HG03460 (cell line): ENCODE results near the gene NRAP.

Source experiments
- ATAC-seq: cut with Tn5 transposase; IDR thresholded peaks from one replicate; pipeline ENCODE4 v1.9.1; 2021; ENCODE audit not compliant: unreplicated experiment

The NRAP gene

DNA sequence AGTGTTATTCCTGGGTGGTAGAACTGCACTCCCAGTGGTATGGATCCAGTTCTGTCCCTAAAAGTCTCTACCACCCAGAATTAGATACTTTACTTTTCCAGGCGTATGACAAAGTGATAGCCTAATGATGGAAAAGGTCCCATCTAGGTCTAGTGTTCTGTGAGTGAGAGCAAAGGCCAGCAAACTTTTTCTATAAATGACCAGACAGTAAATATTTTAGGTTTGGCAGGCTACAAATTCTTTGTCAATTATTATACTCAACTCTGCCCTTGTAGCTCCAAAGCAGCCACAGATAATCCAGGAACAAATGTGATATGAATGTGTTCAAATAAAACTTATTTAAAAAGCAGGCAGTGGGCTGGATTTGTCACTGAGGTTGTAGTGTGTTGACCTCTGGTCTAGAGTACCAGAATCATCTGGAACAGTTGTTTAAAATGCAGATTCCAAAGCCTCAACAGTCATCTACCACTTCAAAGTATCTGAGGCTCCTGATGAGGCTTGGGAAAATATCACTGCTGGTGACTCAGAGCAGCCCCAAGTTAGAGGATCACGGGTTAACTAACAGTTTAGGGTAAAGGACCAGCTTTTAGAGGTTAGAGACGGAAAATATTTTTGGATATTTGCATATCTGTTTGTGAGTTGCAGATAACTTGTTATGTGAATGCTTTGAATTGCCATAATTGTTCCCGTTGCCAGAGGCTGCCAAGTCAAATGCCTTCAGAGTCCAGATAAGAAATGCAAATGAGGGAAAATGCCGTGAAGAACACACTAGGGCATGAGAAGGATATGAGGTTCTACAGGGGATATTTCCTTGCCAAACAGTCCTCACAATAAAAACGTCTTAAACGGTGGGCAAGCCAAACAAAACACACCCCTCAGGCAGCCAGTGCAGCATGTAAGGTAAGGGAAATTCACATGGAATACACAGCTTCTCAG is 19.4 kb downstream of the NRAP start:
- no peak for ATAC-seq

GRCh38 chr10:113643183-113643582 is 20.7 kb downstream of the NRAP start:
- no peak for ATAC-seq

DNA sequence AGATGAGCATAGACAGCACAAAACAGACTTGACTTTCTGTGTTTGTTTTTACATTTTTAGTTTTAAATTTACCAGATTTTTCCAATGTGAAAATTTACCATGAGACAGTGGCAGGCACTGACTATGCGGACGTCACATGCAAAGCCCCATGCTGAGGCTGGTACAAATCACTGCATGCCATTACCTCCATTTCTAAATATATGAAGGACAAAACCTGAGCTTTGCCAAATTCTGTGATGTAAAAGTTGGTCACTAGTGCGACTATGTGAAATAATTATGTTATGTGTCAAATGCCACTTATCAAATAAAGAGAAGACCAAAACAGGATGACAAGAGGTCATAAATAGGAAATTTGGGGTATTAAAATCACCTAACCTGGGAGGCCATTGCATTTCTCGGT is 22.1 kb downstream of the NRAP start:
- no peak for ATAC-seq

- no peak for ATAC-seq
Measured at GRCh38 chr10:113639966-113640365, 23.9 kb downstream of the NRAP start.

DNA sequence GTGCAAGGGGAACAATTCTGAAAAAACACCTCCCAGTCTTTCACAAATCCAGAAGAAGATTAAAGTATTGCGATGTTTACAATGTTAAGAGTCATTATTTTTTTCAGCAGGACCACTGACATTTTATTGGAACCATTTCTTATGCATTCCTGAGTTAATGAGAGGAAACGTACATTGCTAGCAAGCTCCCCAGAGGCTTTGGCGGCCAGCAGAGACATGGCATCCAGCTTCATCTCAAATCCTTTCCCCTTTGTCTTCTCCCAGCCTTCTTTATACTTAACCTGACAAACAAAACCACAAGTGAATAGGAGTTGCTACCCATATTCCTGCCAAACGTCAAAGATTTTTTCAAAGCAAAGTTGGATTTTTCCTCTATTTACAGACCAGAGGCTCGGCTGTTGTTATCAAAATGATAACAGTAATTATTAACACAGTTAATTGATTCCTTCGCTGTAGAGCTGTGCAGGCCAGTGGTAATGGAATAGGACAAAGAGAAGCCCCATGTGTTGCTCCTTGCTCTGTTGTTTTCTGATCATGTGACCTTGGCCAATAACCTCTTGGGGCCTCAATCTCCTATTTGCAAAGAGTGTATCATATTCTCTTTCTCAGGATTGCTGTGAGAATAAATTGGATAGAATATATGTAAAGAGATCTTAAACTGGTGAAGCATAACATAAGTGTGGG is 32.0 kb downstream of the NRAP start:
- ATAC-seq = no peak

GRCh38 chr10:113630929-113631533 is 32.8 kb downstream of the NRAP start:
- ATAC-seq = no peak

DNA sequence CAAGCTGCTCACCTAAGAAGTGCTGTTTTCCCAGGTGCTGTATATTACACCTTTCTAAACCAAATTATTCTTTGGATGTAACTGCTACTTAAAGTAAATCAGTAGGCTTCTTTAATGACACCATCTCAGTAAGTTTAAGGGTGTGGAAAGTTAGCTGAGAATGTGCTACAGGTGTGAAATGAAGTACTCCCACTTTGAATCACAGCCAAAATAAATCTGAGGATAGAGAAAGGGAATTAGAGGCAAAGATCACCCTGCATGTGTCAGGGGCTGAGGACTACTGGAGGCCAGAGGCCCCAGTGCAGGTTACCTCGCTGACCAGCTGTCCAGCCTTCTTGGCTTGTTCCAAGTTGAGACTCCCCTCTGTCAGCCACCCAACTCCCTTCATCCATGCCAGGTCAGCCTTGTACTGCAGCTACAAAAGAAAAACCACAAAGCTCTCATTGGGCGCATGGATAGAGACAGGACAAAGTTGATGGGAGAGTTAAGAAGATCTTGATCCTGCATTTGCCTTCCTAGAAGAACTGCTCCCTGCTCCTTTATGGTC is 35.2 kb downstream of the NRAP start:
- ATAC-seq = no peak

DNA sequence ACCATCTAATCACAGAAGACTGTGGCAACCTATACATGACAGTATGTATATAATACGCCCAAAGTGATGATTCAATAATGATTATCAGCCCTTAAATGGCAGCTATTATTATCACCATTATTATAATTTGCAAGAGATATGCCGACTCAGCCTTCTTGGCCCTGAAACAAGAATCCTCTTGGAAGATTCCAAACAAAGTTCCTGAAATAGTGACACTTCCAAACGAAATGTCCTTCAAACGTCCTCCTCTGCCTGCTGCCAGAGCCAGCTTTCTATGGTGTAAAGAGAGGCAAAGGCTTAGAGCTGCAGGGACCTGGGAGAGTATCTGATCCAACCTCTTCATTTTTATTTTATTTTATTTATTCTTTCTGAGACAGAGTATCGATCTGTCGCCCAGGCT is 36.0 kb downstream of the NRAP start:
- ATAC-seq = no peak

DNA sequence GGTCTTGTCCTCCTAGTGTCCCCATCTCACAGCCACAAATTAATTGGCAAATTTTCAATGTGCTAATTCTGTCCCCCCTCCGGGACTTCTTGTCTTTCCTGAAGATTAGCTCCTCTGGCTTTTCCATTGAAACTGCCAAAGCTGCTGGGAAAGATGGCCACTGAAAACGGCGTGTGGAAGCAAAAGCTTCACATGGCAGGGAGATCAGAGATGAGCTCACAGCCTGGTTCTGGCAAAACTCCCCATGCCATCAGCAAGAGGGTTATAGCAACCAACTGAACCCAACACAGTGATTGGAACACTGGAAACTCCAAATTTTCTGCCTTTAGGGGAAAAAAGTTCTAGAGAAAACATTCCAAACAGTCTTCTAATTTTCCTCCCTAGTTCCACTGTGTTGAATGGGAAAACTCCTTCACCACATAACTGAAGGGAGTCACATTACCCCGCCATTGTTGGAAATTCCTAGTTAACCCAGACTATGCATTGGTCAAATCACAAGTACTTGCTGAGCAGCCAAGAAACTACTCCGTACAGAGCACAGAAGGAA is 37.0 kb downstream of the NRAP start:
- no peak for ATAC-seq

GRCh38 chr10:113625461-113626186 is 38.2 kb downstream of the NRAP start:
- ATAC-seq = no peak

GRCh38 chr10:113622831-113623230 is 41.0 kb downstream of the NRAP start:
- ATAC-seq = no peak

DNA sequence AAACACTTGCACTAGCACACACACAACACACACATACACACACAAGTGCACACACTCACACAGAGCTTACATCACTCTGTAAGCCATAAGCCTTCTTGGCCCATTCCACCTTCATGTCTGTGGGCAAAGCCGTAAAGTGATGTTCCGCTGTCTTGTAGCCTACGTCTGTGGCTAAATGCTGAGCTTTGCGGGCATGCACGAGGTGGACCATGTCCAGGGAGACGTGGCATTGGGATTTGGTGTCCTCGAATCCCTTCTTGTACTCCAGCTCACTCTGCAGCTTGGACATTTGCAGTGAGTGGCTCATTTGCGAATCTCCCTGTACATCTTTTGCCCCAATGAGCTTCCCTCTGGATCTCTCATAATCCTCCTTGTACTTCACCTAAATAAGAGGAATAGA is 42.0 kb downstream of the NRAP start:
- ATAC-seq = no peak

DNA sequence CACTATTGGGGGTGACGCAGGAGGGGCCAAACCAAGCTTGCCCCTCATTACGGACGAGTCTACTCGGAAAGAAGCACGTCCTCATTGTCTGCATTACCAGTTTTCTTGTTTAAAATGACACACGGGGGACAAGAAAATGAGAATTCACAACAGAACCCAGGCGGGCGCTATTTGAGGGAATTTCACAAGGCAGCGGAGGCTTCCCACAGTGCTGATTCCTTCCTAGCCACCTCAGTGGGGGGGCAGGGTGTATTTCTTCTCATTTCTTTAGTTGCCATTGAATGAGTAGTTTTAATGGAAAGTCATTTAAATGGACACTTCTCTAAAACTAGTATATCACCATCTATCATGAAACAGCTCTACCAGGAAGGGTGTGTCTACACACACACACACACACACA is 42.9 kb downstream of the NRAP start:
- ATAC-seq = no peak

- ATAC-seq = no peak
Measured at GRCh38 chr10:113620511-113620910, 43.3 kb downstream of the NRAP start.

GRCh38 chr10:113619401-113619800 is 44.4 kb downstream of the NRAP start:
- no peak for ATAC-seq

DNA sequence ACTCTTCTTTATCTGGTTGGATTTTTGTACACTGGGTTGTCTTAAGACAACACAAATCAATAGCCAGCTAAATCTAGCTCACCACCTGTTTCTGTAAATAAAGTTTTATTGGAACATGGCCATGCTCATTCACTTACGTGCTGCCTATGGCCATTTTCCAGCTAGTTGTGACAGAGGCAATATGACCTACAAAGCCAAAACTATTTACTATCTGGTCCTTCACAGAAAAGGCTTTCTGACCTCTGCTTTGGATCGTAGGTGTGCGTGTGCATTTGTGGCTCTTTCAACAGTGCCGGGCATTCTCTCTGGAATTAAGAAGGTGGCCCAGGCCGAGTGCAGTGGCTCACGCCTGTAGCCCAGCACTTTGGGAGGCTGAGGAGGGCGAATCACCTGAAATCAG is 45.5 kb downstream of the NRAP start:
- no peak for ATAC-seq

DNA sequence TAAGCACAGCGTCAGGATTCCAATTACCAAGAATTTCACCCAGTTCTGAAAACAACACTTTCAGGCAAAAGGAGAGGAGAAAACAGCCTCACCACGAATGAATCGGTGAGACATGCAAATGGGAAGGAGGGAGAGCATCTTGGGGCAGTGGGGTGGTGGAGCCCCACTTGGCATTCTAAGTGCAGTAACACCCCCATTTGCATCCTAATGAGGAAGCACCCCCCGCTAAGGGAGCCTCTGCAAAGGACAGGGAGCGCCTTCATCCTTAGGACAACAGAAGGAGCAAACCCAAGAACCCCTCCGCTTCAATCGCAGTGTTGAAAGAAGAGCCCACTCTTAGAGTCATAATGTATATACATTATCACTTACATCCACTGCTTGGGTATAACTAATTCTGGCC is 46.8 kb downstream of the NRAP start:
- ATAC-seq = no peak

GRCh38 chr10:113616244-113617074 is 47.4 kb downstream of the NRAP start:
- ATAC-seq = no peak

GRCh38 chr10:113613977-113614690 is 49.7 kb downstream of the NRAP start:
- ATAC-seq = no peak
